H1 (cell line): ENCODE measurements around the gene USP16. TPM values are rescaled to one million over a fixed set of nuclear protein-coding genes. Genes with fewer than 3 reads are reported as not detected.

ENCODE experiments used
- CTCF ChIA-PET: fragments of 300-600 bp; sonication (Branson Sonifier 250); formaldehyde crosslinking; loops from one replicate; lab custom pipeline; 2021; ENCODE audit not compliant: partially characterized antibody; lab: Charles Lee
- POLR2A ChIA-PET: fragments of 300-600 bp; sonication (Branson Sonifier 250); formaldehyde crosslinking; loops from one replicate; lab custom pipeline; 2021; ENCODE audit warnings: inconsistent platforms; ENCODE audit not compliant: partially characterized antibody; lab: Charles Lee
- DNase-seq, 2 experiments: peaks; one replicate each; pipeline versions ENCODE4 v3.0.0 to v3.0.0-alpha.2; 2010 to 2022; ENCODE audit warnings: low spot score in 2 of 2, low read depth in 1 of 2, mixed read lengths in 1 of 2
- FAIRE-seq: peaks from 2 replicates; lab custom pipeline; 2011; peaks lifted over from hg19 to GRCh38; lab: Jason Lieb, UNC
- H2AFZ ChIP-seq: 2 replicates; pipeline ENCODE4 v1.8.1; 2012; ENCODE audit warnings: low read length, inconsistent platforms
- H2AK5ac ChIP-seq: 2 replicates; pipeline ENCODE4 v1.6.1; 2013; ENCODE audit warnings: low read depth, low read length
- H2BK120ac ChIP-seq: replicated peaks from 2 replicates; pipeline ENCODE3; 2013; ENCODE audit warnings: low read depth, low read length, inconsistent platforms
- H2BK12ac ChIP-seq: 2 replicates; pipeline ENCODE4 v1.6.1; 2013; ENCODE audit warnings: low read depth, low read length
- H2BK15ac ChIP-seq: 2 replicates; pipeline ENCODE4 v1.6.1; 2013; ENCODE audit warnings: low read length
- H2BK20ac ChIP-seq: 2 replicates; pipeline ENCODE4 v1.6.1; 2013; ENCODE audit warnings: low read length
- H2BK5ac ChIP-seq: 2 replicates; pipeline ENCODE4 v1.6.1; 2013; ENCODE audit warnings: low read depth, low read length
- H3K14ac ChIP-seq: 2 replicates; pipeline ENCODE4 v1.6.1; 2013; ENCODE audit warnings: inconsistent platforms; ENCODE audit not compliant: insufficient read length
- H3K18ac ChIP-seq: 2 replicates; pipeline ENCODE4 v1.6.1; 2013; ENCODE audit warnings: low read length; ENCODE audit errors: extremely low read depth
- H3K23ac ChIP-seq: 2 replicates; pipeline ENCODE4 v1.6.1; 2013; ENCODE audit warnings: inconsistent platforms; ENCODE audit not compliant: insufficient read length
- H3K23me2 ChIP-seq: 2 replicates; pipeline ENCODE4 v1.6.1; 2013; ENCODE audit warnings: low read depth, low read length
- H3K27ac ChIP-seq: 2 replicates; pipeline ENCODE4 v1.6.1; 2011; ENCODE audit warnings: low read depth, low read length, inconsistent platforms
- H3K27me3 ChIP-seq, 4 experiments: replicated peaks in 1 of 4; 1 replicate in 1 of 4; 2 replicates in 3 of 4; pipeline versions ENCODE4 v1.6.1 to v1.8.1; 2011 to 2013; ENCODE audit warnings: low read length in 3 of 4, mild to moderate bottlenecking in 3 of 4, inconsistent platforms in 2 of 4, mixed read lengths in 2 of 4, moderate library complexity in 1 of 4; ENCODE audit not compliant: control insufficient read depth in 3 of 4, insufficient read depth in 3 of 4; ENCODE audit errors: extremely low read depth in 1 of 4
- H3K36me3 ChIP-seq, 4 experiments: 2 replicates each; pipeline versions ENCODE4 v1.6.1 to v1.8.1; 2011 to 2013; ENCODE audit warnings: mild to moderate bottlenecking in 4 of 4, low read length in 3 of 4, moderate library complexity in 2 of 4, control low read depth in 1 of 4, inconsistent platforms in 1 of 4; ENCODE audit not compliant: insufficient read depth in 4 of 4, control insufficient read depth in 2 of 4
- H3K4ac ChIP-seq: replicated peaks from 2 replicates; pipeline ENCODE3; 2013; ENCODE audit warnings: low read length, low read depth, mixed read lengths, inconsistent platforms; ENCODE audit not compliant: insufficient read length
- H3K4me1 ChIP-seq, 4 experiments: replicated peaks in 1 of 4; 1 replicate in 1 of 4; 2 replicates in 3 of 4; pipeline versions ENCODE4 v1.6.1 to v1.8.1; 2011 to 2013; ENCODE audit warnings: low read length in 3 of 4, inconsistent platforms in 2 of 4, mixed read lengths in 1 of 4; ENCODE audit not compliant: insufficient read depth in 4 of 4, control insufficient read depth in 3 of 4
- H3K4me2 ChIP-seq, 2 experiments: 2 replicates each; pipeline versions ENCODE4 v1.6.1 to v1.8.1; 2011 to 2013; ENCODE audit warnings: low read depth in 2 of 2, low read length in 2 of 2, control low read depth in 1 of 2, inconsistent platforms in 1 of 2, mild to moderate bottlenecking in 1 of 2; ENCODE audit not compliant: insufficient read depth in 1 of 2
- H3K4me3 ChIP-seq, 4 experiments: fragments of 200-600, 300-600 bp in 1 of 4; sonication (generic), shearing (Covaris generic), sonication (Bioruptor Twin) in 1 of 4; 2 replicates each; pipeline versions ENCODE4 v1.5.1 to v1.8.1; 2011 to 2016; ENCODE audit warnings: low read length in 4 of 4, low read depth in 3 of 4, control low read depth in 2 of 4, inconsistent platforms in 2 of 4, mild to moderate bottlenecking in 2 of 4, mixed read lengths in 1 of 4, moderate library complexity in 1 of 4; ENCODE audit not compliant: insufficient read depth in 2 of 4; ENCODE audit errors: extremely low read depth in 1 of 4
- H3K56ac ChIP-seq: replicated peaks from 2 replicates; pipeline ENCODE3; 2013; ENCODE audit warnings: low read depth, mild to moderate bottlenecking, mixed read lengths, low read length, inconsistent platforms; ENCODE audit not compliant: insufficient read length
- H3K79me1 ChIP-seq: 2 replicates; pipeline ENCODE4 v1.6.1; 2013; ENCODE audit warnings: low read depth, low read length, control low read depth
- H3K79me2 ChIP-seq, 2 experiments: 2 replicates each; pipeline versions ENCODE4 v1.6.1 to v1.8.1; 2012 to 2013; ENCODE audit warnings: low read length in 2 of 2, mild to moderate bottlenecking in 2 of 2, inconsistent platforms in 1 of 2; ENCODE audit not compliant: insufficient read depth in 2 of 2, control insufficient read depth in 1 of 2
- H3K9ac ChIP-seq, 4 experiments: replicated peaks in 1 of 4; 1 replicate in 1 of 4; 2 replicates in 3 of 4; pipeline versions ENCODE4 v1.6.1 to v1.8.1; 2011 to 2013; ENCODE audit warnings: low read depth in 3 of 4, low read length in 3 of 4, control low read depth in 2 of 4, mild to moderate bottlenecking in 2 of 4, moderate library complexity in 2 of 4, inconsistent platforms in 1 of 4; ENCODE audit errors: extremely low read depth in 1 of 4
- H3K9me3 ChIP-seq, 2 experiments: 2 replicates each; pipeline versions ENCODE4 v1.6.1 to v1.8.1; 2012 to 2013; ENCODE audit warnings: mild to moderate bottlenecking in 2 of 2, moderate library complexity in 2 of 2, control low read depth in 1 of 2, inconsistent platforms in 1 of 2, low read depth in 1 of 2, low read length in 1 of 2, mixed read lengths in 1 of 2; ENCODE audit not compliant: insufficient read depth in 2 of 2
- H4K20me1 ChIP-seq, 2 experiments: replicated peaks in 1 of 2; 2 replicates each; pipeline versions ENCODE3 to v1.8.1; 2011 to 2013; ENCODE audit warnings: inconsistent platforms in 2 of 2, low read length in 2 of 2, mild to moderate bottlenecking in 1 of 2; ENCODE audit not compliant: insufficient read depth in 2 of 2, control insufficient read depth in 1 of 2
- H4K5ac ChIP-seq: 2 replicates; pipeline ENCODE4 v1.6.1; 2013; ENCODE audit warnings: low read length, low read depth, mixed read lengths, inconsistent platforms; ENCODE audit not compliant: insufficient read length
- H4K8ac ChIP-seq: 2 replicates; pipeline ENCODE4 v1.8.0; 2013; ENCODE audit warnings: mild to moderate bottlenecking, moderate library complexity, low read length, inconsistent platforms; ENCODE audit not compliant: insufficient read depth; ENCODE audit errors: extremely low read depth
- H4K91ac ChIP-seq: replicated peaks from 2 replicates; pipeline ENCODE3; 2013; ENCODE audit warnings: low read length, mixed read lengths, inconsistent platforms; ENCODE audit not compliant: insufficient read length
- CEBPB ChIP-seq: IDR thresholded peaks from 2 replicates; pipeline ENCODE4 v1.6.1; 2012; ENCODE audit warnings: low read depth, low read length
- CHD1 ChIP-seq: IDR thresholded peaks from 2 replicates; pipeline ENCODE4 v1.6.1; 2012; ENCODE audit warnings: low read depth, low read length, improper control_type of control experiment
- EP300 ChIP-seq, 2 experiments: IDR thresholded peaks; 1 replicate in 1 of 2; 2 replicates in 1 of 2; pipeline ENCODE4 v1.6.1; 2011 to 2012; ENCODE audit warnings: low read depth in 2 of 2, low read length in 2 of 2, mild to moderate bottlenecking in 2 of 2, borderline replicate concordance in 1 of 2, inconsistent platforms in 1 of 2, moderate library complexity in 1 of 2
- EZH2 ChIP-seq: fragments of 200-600 bp; sonication (generic); IDR thresholded peaks from 2 replicates; pipeline ENCODE4 v1.7.1; 2012; ENCODE audit warnings: low read depth, mild to moderate bottlenecking, moderate library complexity, low read length, inconsistent platforms; ENCODE audit not compliant: severe bottlenecking
- HDAC6 ChIP-seq: IDR thresholded peaks from one replicate; pipeline ENCODE4 v1.7.1; 2012; ENCODE audit warnings: low read depth, mild to moderate bottlenecking, inconsistent platforms, low read length, moderate library complexity
- JUND ChIP-seq: IDR thresholded peaks from 2 replicates; pipeline ENCODE4 v1.6.1; 2011; ENCODE audit warnings: mild to moderate bottlenecking, improper control_type of control experiment, low read length
- PHF8 ChIP-seq: fragments of 200-600 bp; sonication (generic); conservative IDR thresholded peaks from 2 replicates; pipeline ENCODE4 v1.7.1; 2012; ENCODE audit warnings: low read depth, mild to moderate bottlenecking, inconsistent platforms, low read length, moderate library complexity
- POLR2AphosphoS5 ChIP-seq: IDR thresholded peaks from 2 replicates; pipeline ENCODE4 v1.6.1; 2011; ENCODE audit warnings: low read depth, low read length
- RFX5 ChIP-seq: IDR thresholded peaks from 2 replicates; pipeline ENCODE4 v1.6.1; 2011; ENCODE audit warnings: low read depth, low read length, improper control_type of control experiment, borderline replicate concordance
- SAP30 ChIP-seq: fragments of 300-600 bp; sonication (generic); IDR thresholded peaks from 2 replicates; pipeline ENCODE4 v1.7.1; 2012; ENCODE audit warnings: low read length, moderate library complexity, mild to moderate bottlenecking, inconsistent platforms; ENCODE audit not compliant: insufficient read depth, insufficient replicate concordance
- SP1 ChIP-seq: IDR thresholded peaks from 2 replicates; pipeline ENCODE4 v1.6.1; 2011; ENCODE audit warnings: low read depth, low read length
- SP4 ChIP-seq: IDR thresholded peaks from 2 replicates; pipeline ENCODE4 v1.6.1; 2012; ENCODE audit warnings: low read length, inconsistent platforms
- TCF12 ChIP-seq: IDR thresholded peaks from 2 replicates; pipeline ENCODE4 v1.6.1; 2011; ENCODE audit warnings: low read depth, mild to moderate bottlenecking, low read length
- YY1 ChIP-seq: IDR thresholded peaks from 2 replicates; pipeline ENCODE4 v1.6.1; 2011; ENCODE audit warnings: low read depth, mild to moderate bottlenecking, low read length
- WGBS, 2 experiments: shearing (Covaris generic) in 1 of 2; methylation state at CpG; one replicate each; pipeline versions ENCODE4 v1.1.6 to v1.1.7; 2013 to 2015; ENCODE audit warnings: low lambda C conversion rate in 2 of 2, mixed read lengths in 2 of 2, inconsistent platforms in 1 of 2, low coverage in 1 of 2, missing lambda C conversion rate in 1 of 2; ENCODE audit not compliant: insufficient replicate concordance in 2 of 2, insufficient coverage in 1 of 2, insufficient read length in 1 of 2; ENCODE audit errors: extremely low coverage in 1 of 2, missing lambda C conversion rate in 1 of 2; 5-methylcytosine and 5-hydroxymethylcytosine counted together
- polyA plus RNA-seq, 7 experiments: library from polyadenylated mRNA; depleted of rRNA in 3 of 7; stranded (reverse) in 5 of 7; unstranded in 2 of 7; fragments of >200 nt in 5 of 7; fragments of 200-250 nt in 2 of 7; gene quantifications; 1 replicate in 5 of 7; 2 replicates in 1 of 7; 4 replicates in 1 of 7; pipeline versions ENCODE4 v1.2.1 to v1.2.3, GENCODE V29; 2011 to 2013; ENCODE audit warnings: missing spikeins in 2 of 7, mixed read lengths in 2 of 7
- total RNA-seq: library from RNA; stranded (reverse); fragmentation: NEBNext Ultra II Directional; extraction: Animal tissue kit (Norgen Biotek cat#: 25700); gene quantifications from 2 replicates; pipeline ENCODE4 v1.2.1, GENCODE V29; 2021
- TF ChIP-seq, protein P1 (sequence below): IDR thresholded peaks from 2 replicates; pipeline ENCODE4 v1.6.1; 2012; ENCODE audit warnings: inconsistent platforms

Gene USP16
- total and polyA plus RNA-seq, 2 of the 8 experiments (the other 6 are each of a cell fraction or from before 2014, with no cell fraction given) = 3.4 to 19.1 TPM

DNA sequence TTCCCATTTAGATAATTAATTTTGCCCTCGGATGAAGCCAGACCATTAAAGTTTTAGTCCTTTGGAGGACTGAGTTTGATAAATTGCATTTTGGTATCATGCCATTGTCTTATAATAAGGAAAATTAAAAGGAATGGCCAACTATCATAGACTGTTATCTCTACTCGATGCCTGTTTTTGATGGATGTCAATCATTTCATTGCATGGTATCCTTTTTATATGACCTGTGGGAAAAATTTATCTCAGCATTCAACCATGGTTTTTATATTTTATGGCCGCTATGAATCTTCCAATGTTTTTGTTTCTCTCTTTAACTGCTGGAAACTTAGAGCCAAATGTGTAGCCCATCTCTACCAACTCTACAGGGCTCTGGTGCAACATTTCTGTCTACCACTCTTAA, 58.8 kb downstream of the USP16 start:
- Histone ChIP-seq H2BK5ac (no peak overlapping the region), H3K18ac (no peak overlapping the region), H3K79me1 (no peaks in the 10 kb centered on the region), H2BK120ac (no peak overlapping the region), H3K4me2 (no peak overlapping the region), H3K23ac (no peak overlapping the region), H3K56ac (no peak overlapping the region), H3K23me2 (no peaks in the 10 kb centered on the region), H3K9ac (no peak overlapping the region), H4K20me1 (no peaks in the 10 kb centered on the region), H2AK5ac (no peak overlapping the region), H4K91ac (no peak overlapping the region), H3K27ac (no peak overlapping the region), H2BK20ac (no peak overlapping the region), H3K4me3 (no peak overlapping the region), H4K8ac (no peak overlapping the region), H2AFZ (no peak overlapping the region), H4K5ac (no peak overlapping the region), H3K4ac (no peak overlapping the region), H2BK12ac (no peak overlapping the region), H3K14ac (no peak overlapping the region), H3K79me2 (no peaks in the 10 kb centered on the region), H2BK15ac (no peak overlapping the region), H3K9me3 (no peaks in the 10 kb centered on the region), H3K27me3 (no peaks in the 10 kb centered on the region; a peak in 1 of 7 replicates), H3K36me3 (no peaks in the 10 kb centered on the region), H3K4me1 (peaks cover 0 to 3% (median 0%) of the 10 kb centered on the region in 4 experiments; a peak in 1 of 7 replicates)
- ChIA-PET POLR2A (no interaction called here), CTCF (no interaction called here)
- 92% methylated on average over 3 of the region's 3 CpGs; no CpG with 5 or more reads in 1 of the 2 experiments for WGBS, 2 experiments
- FAIRE-seq (no peak), DNase-seq (no peak)
- no peak for TF ChIP-seq SP4
- no peak for TF ChIP-seq CEBPB
- TF ChIP-seq SP1 = no peak
- no peak for TF ChIP-seq YY1
- no peak for TF ChIP-seq JUND
- no peak for TF ChIP-seq CHD1
- no peak for TF ChIP-seq TCF12
- TF ChIP-seq SAP30 = no peak
- no peak for TF ChIP-seq EZH2
- TF ChIP-seq EP300 (IDR thresholded peaks at IDR 0.05; ENCODE audit: borderline replicate concordance in 1 of 2, low read depth in 2 of 2, low read length in 2 of 2) = no peak
- no peak for TF ChIP-seq PHF8
- TF ChIP-seq RFX5 = no peak
- TF ChIP-seq HDAC6 = no peak
- TF ChIP-seq, protein P1, sequence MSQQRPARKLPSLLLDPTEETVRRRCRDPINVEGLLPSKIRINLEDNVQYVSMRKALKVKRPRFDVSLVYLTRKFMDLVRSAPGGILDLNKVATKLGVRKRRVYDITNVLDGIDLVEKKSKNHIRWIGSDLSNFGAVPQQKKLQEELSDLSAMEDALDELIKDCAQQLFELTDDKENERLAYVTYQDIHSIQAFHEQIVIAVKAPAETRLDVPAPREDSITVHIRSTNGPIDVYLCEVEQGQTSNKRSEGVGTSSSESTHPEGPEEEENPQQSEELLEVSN = no peak
- no peak for TF ChIP-seq POLR2AphosphoS5
